GM18867 (cell line): ENCODE measurements around the gene CMSS1.
"Not testable (repeated sequence)": the region's sequence is repeated elsewhere in the genome, so short reads cannot be mapped to it uniquely, and the experiment has no call there.

ENCODE experiments used
- ATAC-seq: cut with Tn5 transposase; IDR thresholded peaks from one replicate; pipeline ENCODE4 v1.9.1; 2021; ENCODE audit warnings: mild to moderate bottlenecking, moderate library complexity; ENCODE audit not compliant: unreplicated experiment

The CMSS1 gene

DNA sequence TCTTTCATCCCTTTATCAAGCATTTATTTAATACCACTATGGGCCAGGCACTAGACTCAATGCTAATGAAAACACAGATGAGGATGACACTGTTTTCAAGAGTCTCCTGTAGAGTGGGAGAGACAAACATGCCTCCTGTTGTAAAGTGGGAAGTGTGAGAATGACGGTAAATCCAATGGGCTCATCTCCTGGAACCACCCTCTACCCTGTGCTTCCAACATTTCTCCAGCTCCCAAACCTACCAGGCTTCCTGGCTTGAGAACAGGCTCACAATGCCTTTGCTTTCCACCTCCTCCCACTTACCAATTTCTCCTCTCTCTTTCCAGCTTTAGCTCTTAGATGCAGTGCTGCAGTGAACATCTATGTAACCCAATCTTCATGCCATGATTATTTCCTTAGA lies 389.0 kb downstream of the CMSS1 start:
- no peak for ATAC-seq

- no peak for ATAC-seq
These were observed 390.2 kb downstream of the CMSS1 start for GRCh38 chr3:100207886-100208285.

- ATAC-seq = no peak
These were observed 391.5 kb downstream of the CMSS1 start for GRCh38 chr3:100209169-100209568.

- peak; percentile 99 for ATAC-seq
These were observed 392.5 kb downstream of the CMSS1 start for GRCh38 chr3:100209948-100210771.

- ATAC-seq = no peak
These were observed 393.1 kb downstream of the CMSS1 start for GRCh38 chr3:100210772-100211135.

- no peak for ATAC-seq
These were observed 396.4 kb downstream of the CMSS1 start for GRCh38 chr3:100213891-100214573.

DNA sequence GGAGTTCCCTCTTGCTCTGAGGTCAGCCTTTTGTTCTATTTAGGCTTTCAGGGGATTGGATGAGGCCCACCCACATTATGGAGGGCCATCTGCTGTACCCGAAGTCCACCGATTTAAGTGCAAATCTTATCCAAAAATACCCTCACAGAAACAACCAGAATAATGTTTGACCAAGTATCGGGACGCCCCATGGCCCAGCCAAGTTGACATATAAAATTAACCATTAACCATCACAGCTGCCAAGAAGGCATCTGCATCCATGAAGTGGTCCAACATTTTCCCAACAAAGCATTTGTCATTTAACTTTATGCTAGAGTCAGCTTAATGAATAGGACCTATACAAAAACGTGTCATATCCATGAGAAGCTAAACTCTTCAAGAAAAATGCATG lies 396.9 kb downstream of the CMSS1 start:
- ATAC-seq = no peak

GRCh38 chr3:100216713-100217112 lies 399.1 kb downstream of the CMSS1 start:
- no peak for ATAC-seq

GRCh38 chr3:100221159-100221558 lies 403.5 kb downstream of the CMSS1 start:
- ATAC-seq = no peak

DNA sequence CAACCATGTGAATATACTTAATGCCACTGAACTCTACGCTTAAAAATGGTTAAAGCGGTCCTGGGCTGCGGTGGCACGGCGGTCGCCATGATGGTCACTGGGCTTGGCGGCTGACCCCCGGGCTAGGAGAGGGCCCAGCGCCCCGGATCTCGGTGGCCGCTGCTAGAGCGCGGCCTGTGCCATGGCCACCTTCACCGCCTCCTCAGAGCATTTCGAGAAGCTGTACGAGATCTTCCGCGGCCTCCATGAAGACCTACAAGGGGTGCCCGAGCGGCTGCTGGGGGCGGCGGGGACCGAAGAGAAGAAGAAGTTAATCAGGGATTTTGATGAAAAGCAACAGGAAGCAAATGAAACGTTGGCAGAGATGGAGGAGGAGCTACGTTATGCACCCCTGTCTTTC lies 407.5 kb downstream of the CMSS1 start:
- ATAC-seq = no peak

DNA sequence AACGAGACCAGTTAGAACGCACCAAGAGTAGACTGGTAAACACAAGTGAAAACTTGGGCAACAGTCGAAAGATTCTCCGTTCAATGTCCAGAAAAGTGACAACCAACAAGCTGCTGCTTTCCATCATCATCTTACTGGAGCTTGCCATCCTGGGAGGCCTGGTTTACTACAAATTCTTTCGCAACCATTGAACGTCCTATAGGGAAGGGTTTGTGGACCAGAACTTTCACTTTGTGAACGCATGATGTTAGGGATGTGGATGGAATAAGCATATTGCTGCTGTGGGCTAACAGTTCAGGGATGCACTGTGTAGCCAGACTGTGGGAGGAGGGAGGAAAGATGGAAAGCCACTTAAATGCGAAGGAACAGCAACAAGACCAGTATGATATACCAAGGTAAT lies 408.2 kb downstream of the CMSS1 start:
- no peak for ATAC-seq

GRCh38 chr3:100226712-100227429 lies 409.2 kb downstream of the CMSS1 start:
- no peak for ATAC-seq

- no peak for ATAC-seq
These were observed 409.9 kb downstream of the CMSS1 start for GRCh38 chr3:100227511-100227921.

DNA sequence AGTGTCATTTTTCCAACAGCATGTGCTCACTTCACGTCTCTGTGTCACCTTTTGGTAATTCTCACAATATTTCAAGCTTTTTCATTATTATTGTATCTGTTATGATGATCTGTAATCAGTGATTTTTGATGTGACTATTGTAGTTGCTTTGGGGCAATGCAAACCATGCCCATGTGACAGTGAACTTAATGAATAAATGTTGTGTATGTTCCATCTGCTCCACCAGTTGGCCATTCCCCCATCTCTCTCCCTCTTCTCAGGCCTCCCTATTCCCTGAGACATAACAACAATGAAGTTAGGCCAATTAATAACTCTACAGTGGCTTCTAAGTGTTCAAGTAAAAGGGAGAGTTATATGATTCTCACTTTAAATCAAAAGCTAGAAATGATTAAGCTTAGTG lies 410.6 kb downstream of the CMSS1 start:
- no peak for ATAC-seq

GRCh38 chr3:100229188-100229587 lies 411.5 kb downstream of the CMSS1 start:
- ATAC-seq = not testable (repeated sequence)

DNA sequence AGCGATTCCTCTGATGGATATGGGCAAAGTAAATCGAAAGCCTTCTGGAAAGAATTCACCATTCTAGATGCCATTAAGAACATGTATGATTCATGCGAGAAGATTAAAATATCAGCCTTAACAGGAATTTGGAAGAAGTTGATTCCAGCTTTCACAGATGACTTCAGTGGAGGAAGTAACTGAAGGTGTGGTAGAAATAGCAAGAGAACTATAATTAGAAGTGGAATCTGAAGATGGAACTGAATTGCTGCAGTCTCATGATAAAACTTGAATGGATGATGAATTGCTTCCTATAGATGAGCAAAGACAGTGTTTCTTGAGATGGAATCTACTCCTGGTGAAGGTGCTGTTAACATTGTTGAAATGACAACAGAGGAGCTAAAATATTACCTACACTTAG lies 413.0 kb downstream of the CMSS1 start:
- no peak for ATAC-seq
